Gastrocnemius medialis (tissue), 4 donors: ENCODE results near the gene OR3A2. TPM values are rescaled to one million over a fixed set of nuclear protein-coding genes. Genes with fewer than 3 reads are reported as not detected.
"Not testable (repeated sequence)": the region's sequence is repeated elsewhere in the genome, so short reads cannot be mapped to it uniquely, and the experiment has no call there.

ENCODE experiments used
- ATAC-seq, 2 donors: fragments of 150-250 bp; one replicate each; pipeline ENCODE4 v1.9.1; 2016
- DNase-seq, 2 donors: peaks; one replicate each; pipeline ENCODE4 v3.0.0-alpha.2; 2019
- H3K27ac ChIP-seq, 4 donors: fragments of 200-600 bp; sonication (generic); 1 replicate in 1 of 4; 2 replicates in 3 of 4; pipeline ENCODE4 v1.5.1; 2016 to 2018; ENCODE audit warnings: mild to moderate bottlenecking in 2 of 4, moderate library complexity in 1 of 4
- H3K27me3 ChIP-seq, 3 donors: fragments of 200-600 bp; sonication (generic) in 2 of 3; 1 replicate in 1 of 3; 2 replicates in 2 of 3; pipeline versions ENCODE4 v1.5.1 to v1.6.0; 2016 to 2019; ENCODE audit warnings: mild to moderate bottlenecking in 1 of 3, moderate library complexity in 1 of 3
- H3K36me3 ChIP-seq, 2 donors: fragments of 200-600 bp; sonication (generic) in 1 of 2; one replicate each; pipeline ENCODE4 v1.5.1; 2017 to 2018
- H3K4me1 ChIP-seq, 2 donors: fragments of 200-600 bp; sonication (generic) in 1 of 2; one replicate each; pipeline ENCODE4 v1.5.1; 2016 to 2017; ENCODE audit warnings: mild to moderate bottlenecking in 2 of 2
- H3K4me3 ChIP-seq, 4 donors: fragments of 200-600 bp; sonication (generic) in 3 of 4; 1 replicate in 1 of 4; 2 replicates in 3 of 4; pipeline ENCODE4 v1.5.1; 2016 to 2019; ENCODE audit warnings: mild to moderate bottlenecking in 2 of 4
- H3K9me3 ChIP-seq, 3 donors: fragments of 200-600 bp; sonication (generic) in 2 of 3; 1 replicate in 1 of 3; 2 replicates in 2 of 3; pipeline ENCODE4 v1.5.1; 2016 to 2019
- POLR2A ChIP-seq, 2 donors: fragments of 450-650 bp; IDR thresholded peaks; one replicate each; pipeline ENCODE4 v1.6.1; 2017; ENCODE audit warnings: antibody characterized with exemption in 2 of 2, mild to moderate bottlenecking in 2 of 2, moderate library complexity in 2 of 2
- in situ Hi-C, 4 donors: fragments of 200-750 bp; cut with MboI; loops; one replicate each; pipeline versions ENCODE4 v1.15.0 to v1.8.0; 2017; ENCODE audit warnings: low sequenced_read_pairs in 4 of 4
- intact Hi-C: fragments of 100-400 bp; cut with DNase I; formaldehyde crosslinking; loops from one replicate; pipeline ENCODE4 v1.15.1; 2023; ENCODE audit warnings: low total_unique reads
- total RNA-seq, 4 donors: library from RNA; depleted of rRNA; stranded (reverse); fragments of >200 nt; gene quantifications; one replicate each; pipeline versions ENCODE4 v1.1.0 to v1.2.3, GENCODE V29; 2016
- TF ChIP-seq, protein P1 (sequence below), 5 experiments: fragments of 450-650 bp in 3 of 5; fragments of 200-600 bp in 2 of 5; sonication (generic) in 2 of 5; IDR thresholded peaks in 4 of 5; conservative IDR thresholded peaks in 1 of 5; 1 replicate in 4 of 5; 2 replicates in 1 of 5; pipeline ENCODE4 v1.5.1; 2016 to 2019; ENCODE audit warnings: antibody characterized with exemption in 5 of 5, mild to moderate bottlenecking in 3 of 5, moderate library complexity in 3 of 5

The OR3A2 gene
- total RNA-seq, 4 donors from 2014 or later: 0.46 to 0.65 TPM; not detected in 2

DNA sequence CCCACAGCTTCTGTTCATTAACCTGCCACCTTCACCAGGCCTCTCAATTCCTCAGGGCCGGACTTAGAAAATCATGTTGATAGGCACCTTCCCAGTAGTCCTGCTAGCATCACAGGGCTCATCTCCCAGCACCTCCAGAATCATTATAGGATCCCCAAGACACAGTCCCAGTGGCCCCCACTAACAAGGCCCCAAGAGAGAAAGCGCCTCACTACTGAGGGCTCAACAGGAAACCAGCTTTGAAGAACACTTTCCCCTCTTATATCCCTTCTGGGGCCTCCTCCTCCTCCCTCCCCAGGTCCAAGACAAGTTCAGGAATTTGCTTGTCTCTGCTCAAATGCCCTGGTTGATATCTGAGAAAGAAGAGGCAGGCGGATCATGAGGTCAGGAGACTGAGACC, 25.0 kb upstream of the OR3A2 start, which contains the start of gene OR3A3:
Gene OR3A3 (plus strand): TSS at position 301 of the 400 bp plus-strand sequence.
- no peak within 1 kb of the TSS for H3K4me3 ChIP-seq
- H3K27ac ChIP-seq: no peak within 1 kb of the TSS
- H3K9me3 ChIP-seq: no peaks in the 10 kb centered on the region
- no peak for TF ChIP-seq POLR2A (IDR thresholded peaks at IDR 0.05)
- TF ChIP-seq, protein P1, sequence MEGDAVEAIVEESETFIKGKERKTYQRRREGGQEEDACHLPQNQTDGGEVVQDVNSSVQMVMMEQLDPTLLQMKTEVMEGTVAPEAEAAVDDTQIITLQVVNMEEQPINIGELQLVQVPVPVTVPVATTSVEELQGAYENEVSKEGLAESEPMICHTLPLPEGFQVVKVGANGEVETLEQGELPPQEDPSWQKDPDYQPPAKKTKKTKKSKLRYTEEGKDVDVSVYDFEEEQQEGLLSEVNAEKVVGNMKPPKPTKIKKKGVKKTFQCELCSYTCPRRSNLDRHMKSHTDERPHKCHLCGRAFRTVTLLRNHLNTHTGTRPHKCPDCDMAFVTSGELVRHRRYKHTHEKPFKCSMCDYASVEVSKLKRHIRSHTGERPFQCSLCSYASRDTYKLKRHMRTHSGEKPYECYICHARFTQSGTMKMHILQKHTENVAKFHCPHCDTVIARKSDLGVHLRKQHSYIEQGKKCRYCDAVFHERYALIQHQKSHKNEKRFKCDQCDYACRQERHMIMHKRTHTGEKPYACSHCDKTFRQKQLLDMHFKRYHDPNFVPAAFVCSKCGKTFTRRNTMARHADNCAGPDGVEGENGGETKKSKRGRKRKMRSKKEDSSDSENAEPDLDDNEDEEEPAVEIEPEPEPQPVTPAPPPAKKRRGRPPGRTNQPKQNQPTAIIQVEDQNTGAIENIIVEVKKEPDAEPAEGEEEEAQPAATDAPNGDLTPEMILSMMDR (IDR thresholded peaks at IDR 0.05 in 4 of 5, conservative IDR thresholded peaks at IDR 0.05 in 1 of 5): no peak
- H3K36me3 ChIP-seq: no peaks in the 10 kb centered on the region
- in situ Hi-C loops (no loop called here), intact Hi-C loops (no loop called here)
- DNase-seq (no peak), ATAC-seq (no peak)
- H3K4me1 ChIP-seq: no peaks in the 10 kb centered on the region
- H3K27me3 ChIP-seq: no peaks in the 10 kb centered on the region

DNA sequence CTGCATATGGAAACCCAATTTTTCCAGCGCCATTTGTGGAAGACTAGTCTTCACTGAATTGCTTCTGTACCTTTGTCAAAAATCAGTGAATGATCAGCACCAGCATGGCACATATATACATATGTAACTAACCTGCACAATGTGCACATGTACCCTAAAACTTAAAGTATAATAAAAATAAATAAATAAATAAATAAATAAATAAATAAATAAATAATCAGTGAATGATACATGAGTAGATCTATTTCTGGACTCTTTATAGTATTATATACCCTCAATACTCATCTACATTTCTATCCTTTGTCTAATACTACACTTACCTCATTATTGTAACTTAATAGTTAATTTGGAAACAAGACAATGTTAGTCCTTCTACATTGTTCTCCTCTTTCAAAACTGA, 17.7 kb upstream of the OR3A2 start:
- H3K27ac ChIP-seq, H3K4me3 ChIP-seq, H3K27me3 ChIP-seq, DNase-seq, intact Hi-C loops, H3K36me3 ChIP-seq, in situ Hi-C loops, H3K9me3 ChIP-seq, ATAC-seq, H3K4me1 ChIP-seq: not testable (repeated sequence)

DNA sequence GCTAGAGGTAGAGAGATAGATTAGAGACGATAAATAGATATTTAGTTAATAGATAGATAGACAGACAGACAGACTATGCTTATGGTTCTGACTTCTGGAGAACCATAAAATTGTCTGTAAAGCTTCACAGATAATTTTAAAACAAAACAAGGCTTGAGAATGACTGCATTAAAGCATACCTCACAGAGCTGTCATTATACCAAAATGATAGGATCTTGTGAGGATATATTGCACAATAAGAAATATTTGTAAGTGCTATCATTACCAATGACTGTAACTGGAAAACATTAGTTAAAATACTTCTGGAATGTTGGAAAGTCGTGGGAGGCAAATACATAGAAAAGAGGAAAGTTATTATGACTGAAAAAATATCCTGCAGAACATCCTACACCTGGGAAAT, 15.7 kb upstream of the OR3A2 start:
- DNase-seq: no peak
- Histone ChIP-seq H3K9me3 (no peaks in the 10 kb centered on the region), H3K27me3 (no peaks in the 10 kb centered on the region), H3K4me3 (no peak overlapping the region), H3K36me3 (no peaks in the 10 kb centered on the region), H3K4me1 (no peaks in the 10 kb centered on the region), H3K27ac (no peak overlapping the region)
- no peak for ATAC-seq
- intact Hi-C loops (no loop called here), in situ Hi-C loops (no loop called here)
- no peak for TF ChIP-seq POLR2A (IDR thresholded peaks at IDR 0.05)
- TF ChIP-seq, protein P1 (IDR thresholded peaks at IDR 0.05 in 4 of 5, conservative IDR thresholded peaks at IDR 0.05 in 1 of 5): no peak

DNA sequence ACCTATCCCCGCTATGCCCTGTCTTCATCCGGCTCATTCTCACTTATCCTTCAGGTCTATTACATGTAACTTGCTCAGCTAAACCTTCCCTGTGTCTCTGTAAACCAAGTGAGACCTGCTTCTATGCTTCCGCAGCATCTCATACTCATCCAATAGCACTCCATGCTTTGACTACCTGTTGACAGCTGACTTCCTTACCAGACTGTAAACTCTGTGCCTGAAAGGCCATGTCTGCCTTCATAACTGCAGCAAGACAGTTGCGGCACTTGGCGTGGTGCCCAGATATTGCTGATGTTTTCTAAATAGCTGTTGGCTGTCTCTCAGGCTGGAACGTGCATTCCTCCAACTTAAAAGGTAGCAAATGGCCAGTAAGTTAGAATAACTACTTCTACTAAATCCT, 13.9 kb upstream of the OR3A2 start:
- intact Hi-C loops (no loop called here), in situ Hi-C loops (no loop called here)
- H3K27ac ChIP-seq: no peak overlapping the region
- TF ChIP-seq, protein P1 (IDR thresholded peaks at IDR 0.05 in 4 of 5, conservative IDR thresholded peaks at IDR 0.05 in 1 of 5): no peak
- no peak for TF ChIP-seq POLR2A (IDR thresholded peaks at IDR 0.05)
- no peaks in the 10 kb centered on the region for H3K9me3 ChIP-seq
- H3K4me1 ChIP-seq: no peaks in the 10 kb centered on the region
- no peak for ATAC-seq
- H3K4me3 ChIP-seq: no peak overlapping the region
- DNase-seq: no peak
- no peaks in the 10 kb centered on the region for H3K27me3 ChIP-seq
- H3K36me3 ChIP-seq: no peaks in the 10 kb centered on the region

DNA sequence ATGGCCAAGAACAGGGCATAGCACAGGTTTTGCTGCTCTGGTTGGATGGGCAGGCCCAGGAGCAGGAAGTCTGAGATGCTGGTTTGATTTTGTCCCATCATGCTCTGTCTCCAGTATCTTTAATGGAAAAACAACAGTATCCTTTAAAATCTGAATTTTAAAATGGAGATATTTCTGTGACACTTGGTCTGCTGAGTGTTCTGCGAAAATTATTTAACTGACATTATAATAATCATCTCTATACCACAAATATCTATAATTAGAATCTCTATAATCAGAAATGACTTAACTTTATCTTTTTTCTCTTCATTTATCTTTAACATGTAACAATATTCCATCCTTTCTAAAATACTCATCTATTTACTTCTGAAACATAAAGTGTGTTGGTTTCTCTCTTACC, 12.2 kb upstream of the OR3A2 start, which contains the start of gene OR1E1:
Gene OR1E1 (minus strand): TSS at position 101 of the 400 bp plus-strand sequence. CDS start 0 bp downstream, at position 101.
- in situ Hi-C loops: no loop called here
- intact Hi-C loops: no loop called here
- H3K9me3 ChIP-seq: no peaks in the 10 kb centered on the region
- no peak within 1 kb of the TSS for H3K4me3 ChIP-seq
- H3K27ac ChIP-seq: no peak within 1 kb of the TSS
- DNase-seq: no peak
- TF ChIP-seq, protein P1 (IDR thresholded peaks at IDR 0.05 in 4 of 5, conservative IDR thresholded peaks at IDR 0.05 in 1 of 5): no peak
- no peak for TF ChIP-seq POLR2A (IDR thresholded peaks at IDR 0.05)
- H3K4me1 ChIP-seq: no peaks in the 10 kb centered on the region
- ATAC-seq: no peak
- no peaks in the 10 kb centered on the region for H3K36me3 ChIP-seq
- H3K27me3 ChIP-seq: no peaks in the 10 kb centered on the region

DNA sequence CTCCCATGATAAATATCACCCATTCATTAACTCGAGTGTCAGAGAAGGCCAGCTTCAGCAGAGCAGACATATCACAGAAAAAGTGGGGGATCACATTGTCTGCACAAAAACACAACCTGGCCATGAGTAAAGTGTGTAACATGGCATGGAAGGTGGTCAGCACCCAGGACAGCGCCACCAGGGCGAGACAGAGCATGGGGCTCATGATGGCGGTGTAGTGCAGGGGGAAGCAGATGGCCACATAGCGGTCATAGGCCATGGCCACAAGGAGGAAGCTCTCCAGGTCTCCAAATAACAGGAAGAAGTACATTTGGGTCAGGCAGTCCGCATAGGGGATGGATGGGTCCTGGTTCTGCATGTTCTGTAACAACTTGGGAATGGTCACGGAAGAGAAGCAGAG, 11.7 kb upstream of the OR3A2 start:
- H3K4me3 ChIP-seq, H3K27ac ChIP-seq, H3K36me3 ChIP-seq, H3K4me1 ChIP-seq, intact Hi-C loops, ATAC-seq, H3K27me3 ChIP-seq, H3K9me3 ChIP-seq, in situ Hi-C loops, DNase-seq: not testable (repeated sequence)
